Epithelial cell of esophagus (primary cell): ENCODE results near the gene MIEN1.

Source experiments
- DNase-seq: peaks from one replicate; pipeline ENCODE4 v3.0.0; 2010; ENCODE audit warnings: low read depth
- H3K4me3 ChIP-seq: 2 replicates; pipeline ENCODE4 v1.5.1; 2011; ENCODE audit warnings: mild to moderate bottlenecking, low read length, control low read depth
- CTCF ChIP-seq: IDR thresholded peaks from 2 replicates; pipeline ENCODE4 v1.5.1; 2011; ENCODE audit warnings: low read depth, mild to moderate bottlenecking, low read length, control low read depth, inconsistent platforms; ENCODE audit not compliant: insufficient read depth; ENCODE audit errors: missing control alignments

MIEN1 gene

GRCh38 chr17:39719563-39720355 is 10.6 kb downstream of the MIEN1 start:
- no peak for TF ChIP-seq CTCF
- H3K4me3 ChIP-seq = no peak overlapping the region
- DNase-seq = no peak

- DNase-seq = no peak
- no peak for TF ChIP-seq CTCF
- no peak overlapping the region for H3K4me3 ChIP-seq
Measured at GRCh38 chr17:39717660-39718059, 12.7 kb downstream of the MIEN1 start.

- no peak for TF ChIP-seq CTCF
Measured at GRCh38 chr17:39716879-39717536, 13.3 kb downstream of the MIEN1 start.

GRCh38 chr17:39716073-39716818 is 14.1 kb downstream of the MIEN1 start:
- DNase-seq = no peak
- no peak for TF ChIP-seq CTCF
- H3K4me3 ChIP-seq = no peak overlapping the region

More at GRCh38 chr17:39716879-39717536, 13.3 kb downstream of the MIEN1 start:
- peak; percentile 84 for DNase-seq
- H3K4me3 ChIP-seq = no peak overlapping the region

GRCh38 chr17:39715375-39716072 is 14.8 kb downstream of the MIEN1 start:
- DNase-seq = no peak
- no peak for TF ChIP-seq CTCF
- no peak overlapping the region for H3K4me3 ChIP-seq

- no peak overlapping the region for H3K4me3 ChIP-seq
- no peak for TF ChIP-seq CTCF
- DNase-seq = no peak
Measured at GRCh38 chr17:39714234-39714633, 16.1 kb downstream of the MIEN1 start.
